Stimulated activated CD4-positive, alpha-beta T cell treated with anti-CD3 and anti-CD28 coated beads, TNF-alpha, amount 100 ng/mL, for 24 hours (primary cell): ENCODE results near the gene EVC.

Experiments
- DNase-seq, 3 experiments: peaks; one replicate each; pipeline ENCODE4 v3.0.0-alpha.2; 2020; ENCODE audit warnings: low read depth in 3 of 3

Gene EVC

DNA sequence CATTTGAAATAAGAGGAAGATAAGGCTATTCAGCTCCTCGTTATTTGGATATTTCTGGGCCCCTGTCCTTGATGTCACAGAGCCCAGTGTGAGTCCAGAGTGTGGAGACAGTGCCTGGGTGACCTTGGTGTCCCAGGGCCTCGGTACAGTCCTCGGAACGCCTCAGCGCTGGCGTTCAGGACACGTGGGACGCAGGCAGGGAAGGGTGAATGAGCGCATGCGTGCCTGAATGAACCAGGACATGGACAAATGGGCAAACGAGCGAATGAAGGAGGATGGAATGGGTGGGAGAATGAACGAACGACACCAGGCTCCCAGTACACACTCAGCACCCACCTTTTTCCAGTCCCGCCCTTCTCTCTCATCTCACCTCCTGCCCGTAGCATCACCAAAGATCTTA is 44.2 kb downstream of the EVC start:
- DNase-seq, result no peak

DNA sequence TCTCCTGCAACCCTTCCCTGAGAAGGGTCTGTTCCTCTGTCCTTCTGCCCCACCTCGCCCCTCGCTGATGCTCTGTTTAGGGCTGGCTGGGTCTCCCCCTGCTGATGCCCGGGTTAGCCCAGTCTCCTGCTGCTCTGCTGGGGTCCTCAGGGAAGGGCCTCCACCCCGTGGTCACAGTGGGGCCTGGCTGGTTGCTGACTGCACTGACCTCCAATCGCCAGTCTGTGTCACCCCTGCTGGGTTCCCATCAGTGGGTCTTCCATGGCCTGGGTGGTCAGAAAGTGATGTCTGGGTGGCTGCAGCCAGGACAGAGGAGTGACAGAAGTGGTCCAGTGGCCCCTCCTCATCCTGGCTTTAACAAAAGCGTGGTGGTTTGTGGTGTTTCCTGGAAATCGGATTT is 44.7 kb downstream of the EVC start:
- DNase-seq, result no peak

DNA sequence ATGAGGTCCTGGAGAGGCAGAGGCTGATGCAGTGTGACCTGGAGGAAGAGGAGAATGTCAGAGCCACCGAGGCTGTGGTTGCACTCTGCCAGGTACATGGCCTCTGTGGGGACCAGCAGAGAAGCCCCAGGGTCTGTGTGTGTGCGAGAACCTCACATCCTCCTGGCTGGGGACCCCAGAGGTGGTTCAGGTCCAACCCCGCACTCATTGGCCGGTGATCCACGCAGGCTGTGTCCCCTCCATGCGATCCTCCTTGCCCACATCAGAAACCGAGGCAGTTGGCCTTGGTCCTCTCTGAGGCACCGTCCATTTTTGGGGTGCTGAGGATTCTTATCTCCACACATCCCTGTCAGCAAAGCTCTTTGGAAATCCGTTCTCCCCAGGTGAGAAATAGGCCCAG is 45.3 kb downstream of the EVC start:
- no peak for DNase-seq

DNA sequence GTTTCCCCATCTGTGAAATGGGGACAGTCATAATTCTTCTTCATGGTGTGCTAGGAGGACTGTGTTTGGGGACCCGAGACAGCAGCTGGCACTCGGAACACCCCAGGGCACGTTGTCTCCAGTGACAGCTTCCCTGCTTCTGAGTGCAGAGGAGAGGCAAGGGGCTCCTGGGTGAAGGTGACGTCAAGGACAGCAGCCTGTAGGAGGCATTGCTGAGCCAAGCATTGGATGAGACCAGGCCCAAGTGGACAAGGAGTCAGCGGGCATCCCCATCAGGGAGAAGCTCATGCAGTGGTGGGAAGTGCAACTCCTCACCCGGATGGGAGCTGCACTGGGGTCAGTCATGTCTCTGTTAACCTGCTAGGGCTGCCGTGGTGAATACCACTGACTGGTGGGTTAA is 46.1 kb downstream of the EVC start:
- DNase-seq, result no peak

DNA sequence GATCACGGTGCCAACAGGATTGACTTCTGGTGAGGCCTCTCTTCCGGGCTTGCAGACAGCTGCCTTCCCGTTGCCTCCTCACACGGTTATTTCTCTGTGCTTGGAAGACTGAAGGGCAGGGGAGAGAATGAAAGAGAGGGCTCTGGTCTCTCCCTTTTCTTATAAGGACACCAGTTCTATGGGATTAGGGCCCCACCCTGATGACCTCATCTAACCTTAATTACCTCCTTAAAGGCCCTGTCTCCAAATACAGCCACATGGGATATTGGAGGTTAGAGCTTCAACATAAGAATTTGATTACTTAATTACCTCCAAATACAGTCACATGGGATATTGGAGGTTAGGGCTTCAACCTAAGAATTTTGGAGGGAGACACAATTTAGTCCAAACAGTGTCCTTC is 46.5 kb downstream of the EVC start:
- no peak for DNase-seq

DNA sequence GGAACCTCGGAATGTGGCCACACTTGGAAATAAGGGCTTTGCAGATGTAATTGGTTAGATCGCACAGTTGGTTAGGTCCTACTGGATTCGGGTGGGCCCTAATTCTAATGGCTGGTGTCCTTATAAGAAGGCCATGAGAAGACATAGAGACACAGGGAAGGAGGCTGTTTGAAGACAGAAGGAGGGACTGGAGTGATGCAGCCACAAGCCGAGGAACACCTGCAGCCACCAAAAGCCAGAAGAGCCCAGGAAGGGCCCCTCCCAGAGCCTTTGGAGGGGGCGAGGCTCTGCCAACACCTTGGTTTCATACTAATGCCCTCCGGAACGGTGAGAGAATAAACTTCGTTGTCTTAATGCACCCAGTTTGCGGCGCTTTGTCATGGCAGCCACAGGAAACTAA is 47.0 kb downstream of the EVC start:
- no peak for DNase-seq

DNA sequence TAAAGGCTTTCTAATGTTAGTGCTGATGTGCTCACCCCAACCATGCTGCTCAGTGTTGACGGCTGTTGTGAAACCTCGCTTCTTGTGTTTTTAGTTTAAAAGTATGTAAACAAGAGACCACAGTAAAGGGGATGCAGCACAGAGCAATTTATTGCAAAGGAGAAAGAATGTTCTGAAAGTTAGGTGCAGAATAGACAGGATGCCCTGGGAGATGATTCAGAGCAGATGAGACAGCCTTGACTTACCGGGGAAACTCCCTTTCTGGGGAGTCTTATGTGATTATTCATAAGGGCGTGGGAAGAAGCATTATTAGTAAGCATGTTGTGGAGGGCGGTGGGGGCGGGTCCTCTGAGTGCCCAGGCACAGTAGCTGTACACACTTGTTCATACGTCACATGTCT is 47.7 kb downstream of the EVC start:
- DNase-seq, result peak; percentile 4 to 67 (median 27)

DNA sequence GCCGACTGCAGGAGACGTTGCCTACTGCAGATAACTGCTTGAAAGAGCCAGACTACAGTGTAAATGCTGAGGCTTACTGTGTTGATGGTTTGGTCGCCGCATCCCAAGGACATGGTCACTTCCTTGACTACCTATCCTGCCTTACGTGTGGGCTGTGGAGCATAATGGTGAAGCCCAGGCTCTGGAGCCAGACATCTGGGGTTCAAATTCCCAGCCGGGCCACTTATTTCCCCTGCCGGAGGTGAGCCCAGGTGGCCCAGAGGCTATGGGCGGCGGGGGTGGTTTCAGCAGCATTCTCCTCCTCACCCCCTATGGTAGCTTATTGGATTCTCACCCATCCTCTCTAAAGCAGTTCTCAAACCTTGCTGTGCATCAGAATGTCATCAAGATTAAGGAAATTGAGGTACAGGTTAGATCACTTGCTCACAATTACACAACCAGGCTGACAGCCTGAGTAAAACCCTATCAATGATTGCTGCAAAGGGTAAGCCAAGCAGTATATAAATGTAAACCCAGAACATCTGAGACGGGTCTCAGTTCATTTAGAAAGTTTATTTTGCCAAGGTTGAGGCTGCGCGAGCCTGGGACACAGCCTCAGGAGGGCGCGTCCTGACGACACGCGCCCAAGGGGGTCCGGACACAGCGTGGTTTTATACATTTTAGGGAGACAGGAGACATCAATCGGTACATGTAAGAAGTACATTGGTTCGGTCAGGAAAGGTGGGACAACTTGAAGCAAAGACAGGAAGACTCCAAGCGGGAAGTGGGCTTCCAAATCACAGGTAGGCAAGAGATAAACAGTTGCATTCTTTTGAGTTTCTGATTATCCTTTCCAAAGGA is 48.5 kb downstream of the EVC start:
- no peak for DNase-seq

DNA sequence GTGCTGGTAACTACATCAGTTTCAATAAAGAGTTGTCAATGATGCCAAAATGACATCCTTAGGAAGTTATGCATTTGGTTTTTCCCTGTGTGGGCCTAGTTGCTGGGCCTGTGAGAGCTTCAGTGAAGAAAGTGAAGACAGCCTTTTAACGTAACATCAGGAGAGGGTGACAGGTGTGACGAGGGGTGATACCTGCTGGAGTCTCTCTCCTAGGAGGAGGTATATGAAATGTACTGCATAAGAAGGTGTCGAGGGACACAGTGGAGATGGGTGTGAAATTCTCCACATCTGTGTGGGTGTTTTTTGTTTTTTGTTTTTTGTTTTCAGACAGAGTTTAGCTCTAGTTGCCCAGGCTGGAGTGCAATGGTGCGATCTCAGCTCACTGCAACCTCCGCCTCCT is 49.2 kb downstream of the EVC start:
- no peak for DNase-seq

DNA sequence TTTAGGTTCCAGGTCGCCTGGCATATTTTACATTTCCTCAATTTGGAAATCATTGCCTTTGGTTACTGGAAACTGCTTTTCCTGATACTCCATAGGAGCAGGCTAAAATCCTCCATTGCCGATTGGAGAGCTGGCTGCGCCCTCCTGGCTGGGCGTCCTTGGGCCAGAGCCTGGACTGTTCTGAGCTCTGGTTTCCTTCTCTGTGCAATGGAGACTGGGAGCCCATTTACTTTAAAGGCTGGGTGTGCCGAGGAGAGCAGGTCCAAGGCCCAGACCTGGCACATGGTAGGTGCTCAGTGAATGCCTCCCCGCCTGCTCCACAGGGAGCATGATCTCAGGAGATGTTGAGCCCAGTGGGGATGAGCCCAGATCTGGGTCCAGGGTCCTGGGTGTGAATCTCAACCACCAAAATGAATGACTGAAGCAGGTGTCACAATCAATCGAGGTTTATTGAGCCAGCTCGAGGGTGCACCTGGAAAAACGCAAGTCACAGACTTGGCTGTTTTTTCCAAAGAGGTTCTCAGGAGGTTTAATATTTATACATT is 50.0 kb downstream of the EVC start:
- no peak for DNase-seq

DNA sequence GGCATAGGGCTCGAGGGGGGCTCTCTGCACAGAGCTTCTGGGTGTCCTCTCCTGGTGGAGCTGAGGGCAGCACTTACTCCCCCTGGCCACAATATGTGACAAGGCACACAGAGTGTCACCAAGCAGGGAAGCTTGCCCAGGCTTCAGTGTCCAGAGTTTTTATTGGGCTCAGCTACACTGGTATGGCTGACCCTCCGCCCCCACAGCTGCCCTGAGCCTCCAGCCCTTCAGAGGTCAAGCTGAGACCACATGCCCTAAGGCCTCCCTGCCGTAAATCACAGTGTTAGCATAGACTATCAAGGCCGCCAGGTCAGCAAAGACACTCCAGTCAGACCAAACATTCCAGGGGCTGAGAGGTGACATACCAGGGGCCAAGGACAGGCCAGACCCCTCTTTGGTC is 59.0 kb downstream of the EVC start:
- no peak for DNase-seq

DNA sequence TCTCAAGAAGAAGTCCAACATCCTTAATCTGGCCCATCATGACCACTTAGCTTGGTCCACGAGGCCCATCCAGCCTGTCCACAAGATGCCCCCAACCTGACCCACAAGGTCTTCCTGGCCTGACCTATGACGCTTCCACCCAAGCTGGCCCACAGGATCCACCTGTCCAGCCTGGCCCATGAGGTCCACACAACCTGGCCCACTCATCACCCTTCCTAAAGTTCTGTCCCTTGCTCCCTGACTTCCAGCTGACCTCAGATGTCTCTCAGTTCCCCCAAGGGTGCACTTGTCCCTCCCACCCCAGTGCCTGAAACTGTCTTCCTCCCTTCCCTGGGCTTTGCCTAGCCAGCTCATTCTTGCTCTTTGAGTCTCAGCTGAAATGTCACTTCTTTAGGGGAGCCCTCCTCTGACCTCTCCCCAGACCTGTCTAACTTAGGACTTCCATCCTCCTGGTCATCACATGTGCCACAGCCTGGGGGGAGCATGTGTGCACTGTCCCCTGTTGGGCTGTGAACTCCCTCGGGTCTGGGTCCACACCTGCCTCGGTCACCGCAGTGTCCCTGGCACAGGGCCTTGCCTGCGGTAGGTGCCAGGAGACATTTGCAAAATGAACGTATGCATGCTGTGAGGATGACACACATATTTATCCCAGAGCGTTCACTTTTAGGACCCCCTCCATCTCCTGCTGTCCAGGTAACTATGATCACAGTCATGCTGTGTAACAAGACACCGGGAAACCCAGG is 61.7 kb downstream of the EVC start:
- no peak for DNase-seq

DNA sequence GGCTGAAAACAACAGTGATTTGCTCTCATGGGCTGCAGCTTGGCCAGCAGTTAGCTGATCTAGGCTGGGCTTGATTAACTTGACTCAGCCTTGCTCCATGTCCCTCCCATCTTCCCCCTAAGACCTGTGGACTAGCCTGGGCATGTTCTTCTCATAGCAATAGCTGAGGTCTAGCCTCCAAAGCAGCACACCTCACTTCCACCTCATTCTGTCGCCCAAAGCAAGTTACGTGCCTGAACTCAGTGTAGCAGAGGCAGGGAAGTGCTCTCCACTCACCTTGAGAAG is 62.2 kb downstream of the EVC start:
- DNase-seq, result no peak

DNA sequence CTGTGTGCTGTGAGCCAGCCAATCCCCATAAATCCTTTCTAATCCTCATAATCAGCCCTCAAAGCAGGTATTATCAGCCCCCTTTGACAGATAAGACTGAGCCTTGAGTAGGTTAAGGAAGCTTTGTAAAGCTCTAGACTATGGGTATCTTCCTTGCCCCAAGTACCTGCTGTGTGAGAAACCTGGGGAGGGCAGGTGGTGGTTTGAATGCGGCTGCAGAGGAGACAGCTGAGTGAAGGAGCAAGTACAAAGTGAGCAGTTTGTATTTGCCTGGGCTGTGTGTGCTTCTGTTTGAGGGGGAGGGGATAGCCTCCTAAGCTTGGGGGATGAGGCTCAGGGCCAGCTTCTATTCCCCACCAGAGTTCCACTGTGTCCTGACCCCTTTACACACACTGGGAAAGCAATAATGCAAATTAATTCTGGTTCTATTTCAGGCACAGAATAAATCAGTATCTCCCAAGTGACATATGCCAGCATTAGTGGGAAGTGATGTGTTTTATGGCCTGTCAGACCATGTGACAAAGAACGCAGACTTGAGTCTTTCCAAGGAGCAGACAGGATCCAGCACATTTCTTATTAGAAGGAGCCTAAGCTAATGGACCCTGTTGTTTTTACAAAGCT is 63.5 kb downstream of the EVC start:
- no peak for DNase-seq

DNA sequence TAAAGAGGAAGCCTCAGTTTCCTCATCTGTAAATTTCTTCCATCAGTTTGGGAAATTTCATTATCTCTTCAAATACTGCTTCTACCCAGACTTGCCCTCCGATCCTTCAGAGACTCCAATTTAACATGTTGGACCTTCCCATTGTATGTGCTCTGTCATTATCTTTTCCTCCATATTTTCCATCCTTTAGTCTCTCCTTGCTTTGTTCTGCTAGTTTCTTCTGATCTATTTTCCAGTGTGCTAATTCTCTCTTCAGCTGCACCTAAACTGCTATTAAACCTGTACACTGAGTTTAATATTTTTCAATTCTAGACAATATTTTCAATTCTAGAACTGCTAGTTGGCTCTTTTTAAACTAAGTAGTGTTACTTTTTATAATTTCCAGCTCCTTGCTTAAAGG is 65.5 kb downstream of the EVC start:
- DNase-seq, result no peak

DNA sequence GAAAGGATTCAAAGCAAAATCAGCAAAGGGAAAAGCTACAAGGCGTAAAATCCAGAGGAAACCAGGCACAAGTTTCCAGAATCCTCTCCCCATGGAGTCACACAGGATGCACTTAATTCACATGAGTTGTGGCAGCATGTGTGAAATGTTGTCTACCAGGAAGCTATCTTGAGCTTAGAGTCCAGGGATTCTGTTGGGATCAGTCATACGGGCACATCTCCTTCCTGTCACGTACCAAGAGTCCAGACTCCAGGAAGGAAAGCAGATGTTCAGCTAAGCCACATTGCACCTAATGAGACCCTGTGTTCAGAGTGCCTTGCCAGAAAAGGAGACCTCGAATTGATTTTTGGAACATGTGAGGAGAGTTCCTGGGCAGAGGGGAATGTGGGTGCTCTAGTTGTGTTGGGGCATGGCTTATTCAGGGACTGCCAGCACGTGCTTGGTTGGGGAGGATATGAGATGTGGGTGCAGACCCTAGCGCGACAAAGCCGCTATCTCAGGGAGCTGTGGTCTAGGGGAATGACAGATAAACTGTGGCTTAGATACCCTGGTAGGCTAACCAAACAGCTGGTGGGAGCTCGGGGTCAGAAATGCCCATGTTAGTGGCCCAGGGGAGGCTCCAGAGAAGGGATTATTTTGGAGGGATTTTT is 70.0 kb downstream of the EVC start:
- DNase-seq, result no peak

DNA sequence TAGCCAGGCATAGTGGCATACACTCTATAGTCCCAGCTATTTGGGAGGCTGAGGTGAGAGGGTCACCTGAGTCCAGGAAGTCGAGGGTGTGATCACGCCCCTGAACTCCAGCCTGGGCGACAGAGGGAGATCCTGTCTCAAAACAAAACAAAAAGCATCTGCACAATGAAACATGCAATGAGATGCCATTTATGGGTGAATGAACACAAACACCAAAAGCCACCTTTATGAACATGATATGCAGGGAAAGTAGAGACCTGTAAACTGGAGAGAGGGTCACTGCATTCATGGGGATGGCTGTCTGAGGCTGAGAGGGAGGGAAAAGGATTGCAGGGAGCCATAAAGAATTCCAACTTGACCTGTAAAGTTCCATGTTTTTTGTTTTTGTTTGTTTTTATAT is 70.7 kb downstream of the EVC start:
- no peak for DNase-seq

DNA sequence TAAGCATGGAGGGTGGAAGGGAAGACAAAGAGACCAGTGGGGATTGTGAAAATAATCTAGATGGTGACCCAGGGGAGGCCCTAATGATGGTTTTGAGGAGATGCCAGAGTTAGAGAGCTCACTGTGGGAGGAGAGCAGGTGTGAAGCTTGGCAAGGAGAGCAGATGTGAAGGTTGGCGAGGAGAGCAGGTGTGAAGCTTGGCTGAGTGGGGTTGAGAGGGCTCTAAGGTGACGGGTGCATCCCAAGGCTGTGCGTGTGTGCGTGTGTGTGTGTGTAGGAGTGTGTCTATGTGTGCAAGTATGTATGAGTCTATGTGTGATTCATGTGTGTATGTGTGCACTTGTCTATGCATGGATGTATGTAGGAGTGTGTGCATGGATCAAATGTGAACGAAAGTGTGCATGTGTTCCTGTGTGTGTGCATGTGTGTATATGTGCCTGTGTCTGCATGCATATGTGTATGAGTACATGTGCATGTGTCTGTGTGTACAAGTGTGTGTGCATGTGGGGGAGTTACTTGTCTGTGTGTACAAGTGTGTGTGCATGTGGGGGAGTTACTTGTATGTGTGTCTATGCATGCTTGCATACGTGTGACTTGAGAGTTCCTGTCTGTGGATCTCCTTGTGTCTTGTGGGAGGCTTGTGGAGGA is 72.0 kb downstream of the EVC start:
- no peak for DNase-seq

DNA sequence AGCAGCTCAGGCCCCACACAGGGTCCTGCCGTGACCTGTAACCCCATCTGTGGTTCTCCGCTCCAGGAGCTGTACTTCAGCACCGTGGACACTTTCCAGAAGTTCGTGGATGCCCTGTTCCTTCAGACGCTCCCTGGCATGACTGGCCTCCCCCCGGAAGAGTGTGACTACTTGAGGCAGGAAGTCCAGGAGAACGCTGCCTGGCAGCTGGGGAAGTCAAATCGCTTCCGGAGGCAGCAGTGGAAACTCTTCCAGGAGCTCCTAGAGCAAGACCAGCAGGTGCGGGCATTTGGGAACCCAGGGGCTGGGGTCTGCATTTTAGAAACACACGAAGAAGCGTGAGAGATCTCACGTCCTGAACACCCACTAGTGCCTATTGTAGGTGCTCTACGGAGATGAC is 72.5 kb downstream of the EVC start:
- no peak for DNase-seq

DNA sequence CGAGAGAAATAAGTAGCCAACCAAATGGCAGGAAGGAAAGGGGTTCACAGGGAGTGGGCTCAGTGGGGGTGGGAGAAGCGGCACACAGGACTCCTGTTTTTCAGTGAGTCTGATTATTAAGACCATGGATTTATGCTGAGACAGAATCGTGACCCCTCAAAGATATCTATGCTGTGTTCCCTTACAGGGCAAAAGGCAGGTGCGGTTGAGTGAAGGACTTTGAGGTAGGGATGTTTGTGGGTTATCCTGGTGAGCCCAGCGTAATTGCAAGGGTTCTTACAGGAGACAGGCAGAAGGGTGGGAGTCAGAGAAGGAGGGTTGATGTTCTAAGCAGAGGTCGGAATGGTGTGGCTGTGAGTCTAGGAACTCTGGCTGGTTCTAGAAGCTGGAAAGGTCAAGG is 73.0 kb downstream of the EVC start:
- DNase-seq, result no peak

DNA sequence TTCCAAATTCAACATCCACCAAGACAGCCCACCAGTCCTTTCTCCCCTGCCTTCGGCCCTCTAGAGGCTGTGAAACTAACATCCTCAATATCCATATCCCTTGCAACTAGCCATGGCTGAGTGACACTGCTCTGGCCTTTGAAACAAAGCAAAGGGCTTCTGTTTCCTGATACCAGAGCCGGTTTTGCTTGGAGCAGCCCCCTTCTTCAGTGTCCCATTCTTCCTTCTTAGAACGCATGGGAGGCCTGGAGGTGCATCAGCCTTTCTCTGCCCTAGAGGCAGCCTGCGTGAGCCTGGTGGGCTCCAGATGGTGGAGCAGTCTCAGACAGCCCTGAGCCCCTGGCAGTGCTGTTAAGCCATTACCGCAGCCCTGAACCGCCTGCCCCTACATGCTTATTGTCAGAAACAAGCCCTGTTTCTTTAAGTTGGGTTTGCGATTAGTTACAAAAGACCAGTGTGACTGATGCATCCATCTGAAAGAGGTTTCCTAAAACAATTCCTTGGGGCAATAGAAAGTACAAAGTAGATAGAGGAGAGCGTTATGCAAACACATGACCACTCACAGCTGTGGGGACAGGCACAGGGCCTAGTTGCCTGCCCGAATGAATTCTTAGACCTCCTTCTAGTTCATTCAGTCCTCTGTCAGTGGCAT is 74.1 kb downstream of the EVC start:
- no peak for DNase-seq
